HG03354 (cell line): ENCODE data around the gene TNNI2.
A peak's percentile ranks its signal among the peaks of the same experiment; 100 is the strongest.

Experiments
- ATAC-seq: cut with Tn5 transposase; IDR thresholded peaks from one replicate; pipeline ENCODE4 v1.9.1; 2021; ENCODE audit warnings: mild to moderate bottlenecking; ENCODE audit not compliant: unreplicated experiment, poor library complexity, severe bottlenecking

Gene TNNI2

DNA sequence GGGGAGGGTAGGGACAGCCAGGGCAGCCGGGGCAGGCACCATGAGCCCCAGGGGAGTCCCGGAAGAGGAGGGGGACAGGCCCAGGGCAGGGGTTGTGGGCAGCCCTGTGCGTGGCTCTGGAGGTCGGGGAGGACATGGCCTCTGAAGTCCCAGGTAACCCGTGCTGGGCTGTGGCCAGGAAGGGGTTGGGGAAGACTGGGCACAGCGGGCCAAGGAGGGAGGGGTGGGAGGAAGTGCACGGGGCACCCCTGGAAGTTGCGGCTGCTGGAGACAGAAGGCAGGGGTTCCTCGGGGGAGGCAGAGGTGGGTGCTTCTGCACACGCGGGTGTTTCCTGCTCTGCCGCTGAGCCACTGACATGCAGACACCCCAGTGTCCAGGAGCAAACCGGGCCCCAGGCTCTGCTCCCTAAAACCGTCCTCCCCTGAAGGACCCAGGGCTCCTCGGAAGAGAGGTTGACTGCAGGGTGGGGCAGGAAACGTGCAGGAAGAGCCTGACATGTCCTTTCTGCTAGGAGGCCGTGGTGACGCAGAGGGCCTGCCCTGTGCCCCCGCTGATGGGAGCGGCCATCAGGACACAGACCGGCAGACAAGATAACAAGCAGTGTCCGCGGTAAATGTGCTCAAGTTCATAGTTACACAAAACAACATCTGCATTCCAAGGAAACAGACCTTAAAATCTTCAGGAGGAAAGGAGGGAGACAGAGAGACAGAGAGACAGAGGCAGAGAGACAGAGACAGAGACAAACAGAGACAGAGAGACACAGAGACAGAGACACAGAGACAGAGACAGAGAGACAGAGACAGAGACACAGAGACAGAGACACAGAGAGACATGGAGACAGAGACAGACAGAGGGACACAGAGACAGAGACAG is 5.7 kb downstream of the TNNI2 start:
- ATAC-seq = no peak

DNA sequence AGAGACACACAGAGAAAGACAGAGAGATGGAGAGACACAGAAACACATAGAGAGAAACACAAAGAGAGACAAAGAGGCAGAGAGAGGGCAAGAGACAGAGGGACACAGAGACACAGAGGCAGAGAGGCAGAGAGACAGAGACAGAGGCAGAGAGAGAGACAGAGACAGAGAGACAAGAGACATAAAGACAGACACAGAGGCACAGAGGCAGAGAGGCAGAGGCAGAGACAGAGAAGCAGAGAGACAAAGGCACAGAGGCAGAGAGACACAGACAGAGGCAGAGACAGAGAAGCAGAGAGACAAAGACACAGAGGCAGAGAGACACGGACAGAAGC is 6.3 kb downstream of the TNNI2 start:
- ATAC-seq = no peak

GRCh38 chr11:1845561-1846452 is 7.0 kb downstream of the TNNI2 start:
- ATAC-seq = no peak

- ATAC-seq = no peak
Measured at GRCh38 chr11:1846453-1846932, 7.7 kb downstream of the TNNI2 start.

- no peak for ATAC-seq
Measured at GRCh38 chr11:1847006-1847735, 8.4 kb downstream of the TNNI2 start.

- ATAC-seq = no peak
Measured at GRCh38 chr11:1847926-1848639, 9.3 kb downstream of the TNNI2 start.

DNA sequence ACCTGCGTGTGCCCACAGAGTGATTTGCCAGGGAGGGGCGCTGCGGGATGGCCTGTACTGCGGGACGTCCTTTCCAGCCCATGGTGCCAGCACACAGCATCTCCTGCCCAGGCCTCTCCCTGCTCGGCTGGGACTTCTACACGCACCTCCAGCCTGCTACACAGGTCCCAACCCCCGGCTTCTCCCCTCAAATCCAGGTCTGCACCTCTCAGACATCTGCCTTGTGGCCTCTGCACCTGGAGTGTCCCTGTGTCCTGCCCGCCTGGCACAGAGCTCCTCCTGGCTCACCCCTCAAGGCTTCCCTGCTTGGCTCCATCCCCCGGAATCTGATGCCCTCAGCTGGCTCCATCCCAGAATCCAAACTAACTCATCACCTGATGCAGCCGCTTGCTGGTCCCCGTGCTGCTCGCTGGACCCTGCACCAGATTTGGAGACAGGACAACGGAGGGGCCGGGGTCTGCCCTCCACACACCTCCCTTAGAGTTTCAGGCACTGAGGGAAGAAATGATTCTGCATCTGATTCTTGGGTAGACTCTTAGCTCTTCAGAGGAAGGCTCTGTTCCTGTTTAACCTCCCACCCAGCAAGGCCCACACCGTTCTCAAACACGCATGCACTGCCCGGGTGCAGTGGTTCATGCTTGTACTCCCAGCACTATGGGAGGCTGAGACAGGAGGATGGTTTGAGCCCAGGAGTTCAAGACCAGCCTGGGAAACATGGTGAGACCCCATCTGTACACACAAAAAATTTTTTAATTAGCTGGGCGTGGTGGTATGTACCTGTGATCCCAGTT is 10.1 kb downstream of the TNNI2 start:
- no peak for ATAC-seq

GRCh38 chr11:1851468-1852180 is 12.8 kb downstream of the TNNI2 start:
- no peak for ATAC-seq

DNA sequence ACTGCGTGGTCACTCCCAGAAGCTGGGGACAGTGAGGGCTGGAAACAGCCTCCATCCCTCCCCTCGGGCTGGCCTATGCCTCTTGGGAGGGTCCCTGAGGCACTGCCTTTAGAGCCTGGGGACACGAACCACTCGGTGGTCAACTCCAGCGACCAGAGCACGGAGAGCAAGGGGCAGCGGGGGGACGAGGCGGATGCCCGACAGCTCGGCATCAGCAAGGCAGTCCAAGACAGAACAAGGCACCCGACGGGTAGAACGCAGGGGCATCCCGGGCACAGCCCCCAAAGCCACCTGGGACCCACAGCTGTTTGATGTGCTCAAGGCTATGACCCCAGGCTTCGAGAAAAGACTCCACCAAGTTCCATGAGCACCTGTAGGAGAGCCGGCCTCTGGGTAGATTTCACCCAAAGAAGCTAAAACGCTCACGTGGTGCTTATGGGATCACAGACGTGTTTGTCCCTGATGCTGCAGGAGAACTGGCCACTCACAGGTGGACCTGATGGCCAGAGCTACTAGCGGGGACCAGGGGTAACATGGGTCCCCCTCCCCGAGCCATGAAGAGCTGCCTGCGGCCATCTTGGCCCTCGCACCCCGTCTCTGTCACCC is 13.6 kb downstream of the TNNI2 start:
- ATAC-seq = no peak

- ATAC-seq = peak; percentile 52
Measured at GRCh38 chr11:1852877-1853276, 14.1 kb downstream of the TNNI2 start, which contains the start of gene LSP1. TSS of gene LSP1 (plus strand) at chr11:1853084. CDS start at chr11:1853145, 61 bp downstream.

- ATAC-seq = no peak
Measured at GRCh38 chr11:1853376-1854131, 14.8 kb downstream of the TNNI2 start.

DNA sequence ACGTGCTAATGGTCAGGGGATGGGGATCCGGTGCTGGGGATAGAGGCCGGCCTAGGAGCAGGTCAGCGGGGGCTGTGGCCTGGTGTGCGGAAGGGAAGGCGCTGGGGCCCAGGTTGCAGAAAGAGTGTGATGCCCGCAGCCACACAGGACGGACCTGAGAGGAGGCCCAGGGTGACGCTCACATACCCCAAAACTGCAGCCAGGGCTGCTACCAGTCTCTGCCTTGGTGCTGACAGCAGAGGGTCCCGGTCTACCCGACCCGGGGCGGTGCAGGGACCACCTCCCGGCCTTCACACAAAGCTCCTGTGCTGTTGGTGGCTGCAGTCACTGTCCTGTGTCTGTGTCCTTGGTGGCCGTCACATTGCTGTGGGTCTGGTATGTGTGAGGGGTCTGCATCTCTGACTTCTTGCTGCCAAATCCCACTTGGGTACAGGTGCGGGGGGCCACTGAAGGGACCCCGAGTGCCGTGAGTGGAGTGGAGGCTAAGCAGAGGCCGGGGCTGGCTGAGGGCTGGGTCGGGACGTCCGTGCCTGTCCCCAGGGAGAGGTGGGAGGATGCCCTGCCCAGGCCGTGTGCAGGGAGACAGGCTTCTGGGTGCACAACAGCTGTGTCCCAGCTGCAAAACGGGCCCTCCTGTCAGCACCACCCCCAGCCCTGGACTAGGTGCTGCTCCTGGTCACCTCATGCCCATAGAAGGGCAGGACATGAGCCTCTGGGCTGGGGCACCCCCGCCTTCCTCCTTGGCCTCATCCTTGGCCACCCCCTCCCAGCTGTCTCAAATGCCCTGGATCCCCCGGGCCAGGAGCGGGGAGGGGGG is 15.6 kb downstream of the TNNI2 start:
- ATAC-seq = peak; percentile 38

GRCh38 chr11:1854949-1855885 is 16.4 kb downstream of the TNNI2 start:
- peak; percentile 39 for ATAC-seq

DNA sequence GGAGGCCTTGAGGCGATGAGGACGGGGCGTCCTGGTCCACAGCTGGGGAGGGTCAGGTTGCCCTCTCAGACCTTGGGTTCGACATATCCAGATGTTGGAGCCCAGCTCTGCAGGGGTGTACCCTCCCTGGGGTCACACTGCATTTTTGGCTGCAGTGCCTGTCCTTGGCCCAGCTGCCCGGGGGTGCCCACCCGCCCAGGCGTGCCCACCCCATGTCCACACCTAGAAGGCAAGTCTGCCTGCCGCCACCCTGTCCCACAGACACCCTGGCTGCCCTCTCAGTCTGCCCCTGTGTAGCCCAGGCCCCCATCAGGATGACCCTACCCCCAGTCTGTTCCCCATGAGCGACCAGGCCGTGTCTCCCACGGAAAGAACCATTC is 17.1 kb downstream of the TNNI2 start:
- ATAC-seq = no peak

- ATAC-seq = no peak
Measured at GRCh38 chr11:1856306-1857005, 17.7 kb downstream of the TNNI2 start.
